Stomach (tissue), 4 donors: ENCODE data around the gene RUBCNL.

Source experiments
- POLR2A ChIP-seq, 4 donors: fragments of 450-650 bp; IDR thresholded peaks; one replicate each; pipeline ENCODE4 v1.6.1; 2016; ENCODE audit warnings: antibody characterized with exemption in 4 of 4, control low read depth in 2 of 4, mild to moderate bottlenecking in 1 of 4, moderate library complexity in 1 of 4
- TF ChIP-seq, protein P1 (sequence below), 7 experiments: fragments of 450-650 bp in 4 of 7; fragments of 200-600 bp in 3 of 7; sonication (generic) in 3 of 7; IDR thresholded peaks; one replicate each; pipeline ENCODE4 v1.5.1; 2016 to 2019; ENCODE audit warnings: antibody characterized with exemption in 7 of 7, control low read depth in 2 of 7, mild to moderate bottlenecking in 1 of 7

DNA sequence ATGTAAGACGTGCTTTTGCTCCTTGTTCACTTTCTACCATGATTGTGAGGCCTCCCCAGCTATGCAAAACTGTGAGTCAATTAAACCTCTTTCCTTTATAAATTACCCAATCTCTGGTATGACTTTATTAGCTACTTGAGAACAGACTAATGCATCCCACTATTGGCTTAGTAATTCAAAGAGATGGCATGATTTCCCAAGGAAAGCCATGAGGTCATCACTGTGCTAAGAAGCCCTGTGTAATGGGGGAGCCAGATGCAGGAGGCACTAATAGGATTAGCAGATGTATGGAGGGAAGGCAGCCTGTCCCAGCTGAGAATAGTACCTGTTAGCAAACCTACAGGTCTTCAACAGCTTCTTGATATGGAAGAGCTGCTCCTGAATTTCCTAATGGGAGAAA lies 38.1 kb downstream of the RUBCNL start:
- TF ChIP-seq, protein P1, sequence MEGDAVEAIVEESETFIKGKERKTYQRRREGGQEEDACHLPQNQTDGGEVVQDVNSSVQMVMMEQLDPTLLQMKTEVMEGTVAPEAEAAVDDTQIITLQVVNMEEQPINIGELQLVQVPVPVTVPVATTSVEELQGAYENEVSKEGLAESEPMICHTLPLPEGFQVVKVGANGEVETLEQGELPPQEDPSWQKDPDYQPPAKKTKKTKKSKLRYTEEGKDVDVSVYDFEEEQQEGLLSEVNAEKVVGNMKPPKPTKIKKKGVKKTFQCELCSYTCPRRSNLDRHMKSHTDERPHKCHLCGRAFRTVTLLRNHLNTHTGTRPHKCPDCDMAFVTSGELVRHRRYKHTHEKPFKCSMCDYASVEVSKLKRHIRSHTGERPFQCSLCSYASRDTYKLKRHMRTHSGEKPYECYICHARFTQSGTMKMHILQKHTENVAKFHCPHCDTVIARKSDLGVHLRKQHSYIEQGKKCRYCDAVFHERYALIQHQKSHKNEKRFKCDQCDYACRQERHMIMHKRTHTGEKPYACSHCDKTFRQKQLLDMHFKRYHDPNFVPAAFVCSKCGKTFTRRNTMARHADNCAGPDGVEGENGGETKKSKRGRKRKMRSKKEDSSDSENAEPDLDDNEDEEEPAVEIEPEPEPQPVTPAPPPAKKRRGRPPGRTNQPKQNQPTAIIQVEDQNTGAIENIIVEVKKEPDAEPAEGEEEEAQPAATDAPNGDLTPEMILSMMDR (IDR thresholded peaks at IDR 0.05), result no peak
- no peak for TF ChIP-seq POLR2A (IDR thresholded peaks at IDR 0.05)
